Posterior vena cava (tissue), 2 donors: Measurements from ENCODE around the gene CRACDL. TPM values are rescaled to one million over a fixed set of nuclear protein-coding genes. Genes with fewer than 3 reads are reported as not detected.

Source experiments
- DNase-seq: peaks from one replicate; pipeline ENCODE4 v3.0.0-alpha.2; 2020; ENCODE audit warnings: low spot score
- intact Hi-C, 2 donors: fragments of 100-400 bp; cut with DNase I; formaldehyde crosslinking; loops; one replicate each; pipeline versions ENCODE4 v1.14.1 to v1.14.2; 2022 to 2023
- total RNA-seq, 2 donors: library from RNA; stranded (reverse); fragmentation: NEBNext Ultra II Directional; extraction: Animal tissue kit (Norgen Biotek cat#: 25700); gene quantifications; one replicate each; pipeline ENCODE4 v1.2.1, GENCODE V29; 2021
- donor health status: DM: yes; HTN: yes; CAD: no.
- donor health status: DM: yes; HTN: yes; CAD: no.

Gene CRACDL
- total RNA-seq, 2 donors from 2014 or later: 3.5 to 6.8 TPM

DNA sequence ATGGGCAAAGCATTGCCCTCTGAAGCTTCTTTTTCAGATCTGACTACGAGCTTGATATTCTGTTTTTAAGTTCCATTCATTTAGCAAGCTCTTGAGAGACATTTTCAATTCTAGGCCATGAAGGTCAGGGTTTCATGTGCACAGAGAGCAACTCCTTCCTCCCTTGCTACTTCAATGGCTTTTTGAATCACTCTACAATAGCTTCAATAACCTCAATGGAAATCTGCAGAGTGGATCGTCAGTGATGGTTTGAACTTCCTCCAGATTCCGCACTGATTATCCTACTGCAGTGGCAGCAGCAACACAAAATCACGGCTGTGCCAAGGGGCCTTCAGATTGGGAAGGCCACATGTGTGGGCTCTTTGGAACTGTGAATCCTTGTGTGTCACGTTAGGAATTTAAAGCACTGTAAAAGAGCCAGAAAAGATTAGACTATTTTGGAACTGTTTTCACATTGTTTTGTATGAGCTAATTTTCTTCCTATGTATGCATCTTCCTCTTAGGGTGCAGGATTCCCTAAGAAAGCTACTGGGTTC lies 116.7 kb downstream of the CRACDL start:
- intact Hi-C loops: no loop called here
- DNase-seq: no peak

DNA sequence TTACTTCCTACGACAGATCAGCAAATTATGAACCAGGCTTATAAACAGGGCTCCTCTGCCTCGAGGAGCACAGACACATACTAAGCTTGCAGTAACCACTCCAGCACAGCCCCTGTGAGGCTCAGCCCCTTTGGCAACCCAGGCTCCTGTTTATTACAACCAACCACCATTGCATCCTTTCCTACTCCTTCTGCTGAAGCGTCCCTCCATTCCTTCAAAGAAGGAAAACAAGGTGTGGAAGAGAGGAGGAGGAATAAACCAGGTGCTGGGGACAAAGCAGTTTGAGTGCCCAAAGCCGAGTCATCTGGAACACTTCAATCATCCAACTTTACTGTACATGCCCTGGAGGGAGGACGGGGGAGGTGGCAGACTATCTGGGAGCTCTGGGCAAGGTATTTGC lies 117.9 kb downstream of the CRACDL start:
- DNase-seq: no peak
- intact Hi-C loops: no loop called here

DNA sequence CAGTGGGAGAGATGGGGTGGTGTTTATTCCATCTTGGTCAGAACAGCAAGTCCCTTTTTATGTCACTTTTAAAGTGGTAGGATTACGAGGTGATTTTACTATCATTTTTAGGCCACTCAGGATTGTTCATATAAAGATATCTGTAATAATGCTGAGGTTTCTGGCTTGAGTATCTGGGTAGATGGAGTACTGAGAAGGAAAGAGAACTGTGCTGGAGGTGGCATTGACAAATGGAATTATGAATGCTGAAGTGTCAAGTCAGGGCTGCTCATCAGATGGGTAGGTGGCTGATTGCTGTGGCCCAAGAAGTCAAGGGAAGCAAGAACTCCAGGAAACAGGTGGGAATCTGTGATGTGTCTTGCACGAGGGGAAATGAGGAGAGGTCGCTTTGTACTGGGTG lies 119.7 kb downstream of the CRACDL start:
- intact Hi-C loops: no loop called here
- DNase-seq: no peak

DNA sequence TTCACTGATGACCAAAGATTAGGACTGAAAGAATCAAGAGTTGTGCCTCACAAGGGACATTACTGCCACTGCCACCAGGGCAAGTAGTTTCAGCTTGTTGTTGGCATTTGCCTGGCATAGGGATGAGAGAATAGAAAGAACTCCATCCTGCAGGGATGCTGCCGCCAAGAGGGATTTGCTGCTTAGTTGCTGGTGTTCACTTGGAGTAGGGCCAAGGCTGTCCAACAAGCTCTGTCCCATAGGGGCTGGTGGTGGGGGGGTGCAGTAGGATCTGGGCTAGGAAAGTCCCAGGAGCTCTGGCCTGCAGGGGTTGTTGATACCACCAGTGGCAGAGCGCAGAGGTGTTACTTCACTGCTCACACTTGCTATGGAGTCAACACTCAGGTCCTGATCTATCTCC lies 120.2 kb downstream of the CRACDL start:
- intact Hi-C loops: no loop called here
- no peak for DNase-seq

DNA sequence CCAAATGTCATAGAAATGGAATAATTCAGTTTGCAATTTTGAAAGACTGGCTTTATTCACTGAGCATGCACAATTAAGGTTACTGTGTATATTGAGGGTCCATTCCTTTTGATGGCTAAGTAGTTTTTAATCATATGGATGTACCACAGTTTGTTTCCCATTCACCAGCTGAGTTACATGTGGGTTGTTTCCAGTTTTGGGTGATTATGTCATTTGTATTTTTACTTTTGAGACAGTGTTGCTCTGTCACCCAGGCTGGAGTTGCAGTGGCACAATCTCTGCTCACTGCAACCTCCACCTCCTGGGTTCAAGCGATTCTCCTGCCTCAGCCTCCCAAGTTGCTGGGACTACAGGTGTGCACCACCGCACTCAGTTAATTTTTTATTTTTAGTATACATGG lies 124.3 kb downstream of the CRACDL start:
- DNase-seq: no peak
- intact Hi-C loops: no loop called here

DNA sequence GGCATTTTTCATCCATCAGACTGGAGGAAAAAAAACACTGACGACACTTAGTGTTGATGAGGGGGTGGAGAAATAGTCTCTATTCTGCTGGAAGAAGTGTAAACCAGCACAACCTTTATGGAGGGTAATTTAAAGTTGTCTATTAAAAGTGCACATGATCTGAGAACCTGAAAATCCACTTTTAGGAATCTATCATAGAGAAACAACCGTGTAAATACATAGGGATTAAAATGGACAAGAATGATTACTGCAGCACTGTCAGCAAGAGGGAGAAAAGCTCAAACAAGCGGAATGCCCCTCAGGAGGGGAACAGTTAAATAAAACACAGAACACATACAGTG lies 125.5 kb downstream of the CRACDL start:
- intact Hi-C loops: no loop called here
- no peak for DNase-seq

DNA sequence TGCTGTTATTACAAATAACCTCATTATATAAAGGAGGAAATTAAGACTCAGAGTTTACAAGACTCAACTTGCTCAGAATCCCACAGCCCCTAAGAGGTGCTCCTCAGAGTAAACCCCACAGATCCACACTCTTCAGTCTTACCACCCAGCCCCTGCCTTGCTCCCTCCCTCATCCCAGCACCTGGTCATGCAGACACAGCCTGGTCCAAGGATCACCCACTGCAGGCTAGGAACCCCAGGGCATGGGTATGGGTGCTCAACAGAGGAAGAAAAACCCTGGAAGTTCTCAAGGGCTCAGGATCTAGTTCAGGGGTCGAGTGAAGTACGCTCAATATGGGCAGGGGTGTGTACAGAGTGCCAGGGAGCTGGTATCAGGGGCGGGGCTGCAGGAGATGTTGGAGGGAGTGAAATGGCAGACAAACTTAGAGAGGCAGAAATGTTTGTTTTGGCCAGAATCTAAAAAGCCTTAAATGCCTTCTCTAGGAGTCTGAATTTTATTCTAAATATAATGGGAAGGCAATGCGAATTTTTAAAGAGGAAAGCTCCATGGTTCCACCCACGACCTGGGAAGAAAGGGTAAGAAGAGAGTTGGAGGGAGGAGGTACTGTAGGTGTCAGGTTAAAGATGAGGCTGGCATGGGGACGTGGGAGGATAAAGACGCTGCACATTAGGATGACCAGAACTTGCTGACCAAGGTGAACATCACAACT lies 126.0 kb downstream of the CRACDL start:
- intact Hi-C loops: no loop called here
- no peak for DNase-seq

DNA sequence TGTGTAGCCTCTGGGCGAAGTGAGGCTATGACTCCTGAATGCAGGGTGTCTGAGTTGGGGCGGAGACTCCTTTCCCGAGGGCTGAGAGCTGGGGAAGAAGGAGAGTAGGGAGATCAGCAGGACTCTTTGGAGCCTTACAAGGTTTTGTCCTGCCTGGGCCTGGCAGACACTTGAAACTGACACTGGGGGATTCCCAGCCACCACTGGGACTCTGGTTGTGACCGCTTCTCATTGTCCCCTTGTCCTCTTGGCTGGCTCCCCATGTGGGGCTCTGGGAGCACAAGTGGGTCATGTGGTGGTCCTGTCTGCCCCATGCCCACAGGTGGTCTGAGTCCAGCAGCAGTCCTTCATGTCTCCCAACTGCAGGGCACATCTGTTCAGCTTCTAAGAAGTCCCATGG lies 126.9 kb downstream of the CRACDL start:
- intact Hi-C loops: no loop called here
- DNase-seq: no peak

DNA sequence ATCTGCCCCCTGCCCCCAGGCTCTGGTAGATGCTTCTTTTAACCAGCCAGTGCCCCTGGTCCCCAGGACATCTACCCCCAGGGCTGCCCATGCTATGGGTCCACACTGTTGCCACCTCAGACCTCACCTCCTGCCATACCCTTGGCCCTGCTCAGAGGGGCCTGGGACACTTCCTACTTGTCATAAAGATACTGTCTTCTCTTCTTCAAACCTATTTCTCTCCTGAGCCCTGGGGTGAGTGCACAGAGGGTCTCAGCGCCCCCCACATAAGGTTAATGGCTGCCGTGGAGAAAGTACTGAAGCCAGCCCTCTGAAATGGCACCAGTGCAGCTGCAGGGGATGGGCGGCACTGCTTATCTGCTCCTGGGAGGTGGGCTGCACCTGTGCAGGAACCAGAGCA lies 127.5 kb downstream of the CRACDL start:
- intact Hi-C loops: no loop called here

DNA sequence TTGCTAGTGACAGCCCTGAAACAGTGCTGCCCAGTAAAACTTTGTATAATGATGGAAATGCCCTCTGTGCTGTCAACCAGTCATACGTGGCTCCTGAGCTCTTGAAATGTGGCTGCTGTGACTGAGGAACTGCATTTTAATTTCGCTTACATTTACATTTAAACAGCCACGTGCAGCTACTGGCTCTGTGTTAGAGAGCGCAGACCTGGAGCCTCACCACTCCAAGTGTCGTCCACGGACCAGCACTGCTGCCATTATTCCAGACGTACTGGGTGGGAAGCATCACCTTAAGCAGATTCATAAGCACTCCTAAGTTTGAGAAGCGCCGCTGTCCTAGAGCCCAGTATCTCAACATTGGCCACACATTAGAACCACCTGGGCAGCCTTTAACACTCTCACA lies 128.1 kb downstream of the CRACDL start:
- DNase-seq: no peak
- intact Hi-C loops: no loop called here

More for the DNA sequence above, 127.5 kb downstream of the CRACDL start:
- DNase-seq: no peak

DNA sequence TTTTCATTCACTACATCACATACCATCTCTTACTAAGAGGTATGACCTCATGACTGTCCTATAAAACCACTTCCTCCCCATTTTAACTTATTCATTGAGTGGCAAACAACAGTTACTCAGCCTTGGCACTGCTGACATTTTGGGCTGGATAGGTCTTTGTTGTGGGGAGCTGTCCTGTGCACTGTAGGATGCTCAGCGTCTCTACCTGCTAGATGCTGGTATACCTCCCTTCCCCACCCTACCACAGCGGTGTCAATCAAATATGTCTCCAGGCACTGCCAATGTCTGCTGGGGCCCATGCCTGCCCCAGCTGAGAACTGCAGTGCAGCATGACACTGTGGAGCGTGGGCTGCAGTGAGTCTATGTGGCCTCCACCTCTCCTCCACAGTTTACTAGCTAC lies 128.8 kb downstream of the CRACDL start:
- no peak for DNase-seq
- intact Hi-C loops: no loop called here

DNA sequence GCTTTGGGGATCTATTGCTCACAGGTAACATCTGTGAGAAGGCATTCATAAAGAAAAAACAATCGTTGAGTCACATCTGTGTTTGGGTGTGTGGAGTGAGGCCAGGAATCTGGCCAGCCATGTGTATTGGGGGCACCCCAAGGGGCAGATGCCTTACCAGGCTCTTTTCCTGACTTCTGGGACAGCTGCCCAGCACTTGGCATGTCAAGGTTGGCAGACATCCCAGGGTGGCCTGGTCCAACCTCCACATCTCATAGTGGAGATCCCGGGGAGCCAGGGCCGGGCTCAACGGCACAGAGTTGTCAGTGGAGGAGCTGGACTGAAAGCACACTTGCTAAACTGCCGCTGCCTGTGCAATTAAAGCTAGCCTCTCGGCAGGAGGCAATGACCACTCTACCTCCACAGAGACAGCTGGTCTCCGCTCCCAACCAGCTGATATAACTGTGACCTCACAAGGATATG lies 129.8 kb downstream of the CRACDL start:
- intact Hi-C loops: no loop called here
- DNase-seq: no peak

DNA sequence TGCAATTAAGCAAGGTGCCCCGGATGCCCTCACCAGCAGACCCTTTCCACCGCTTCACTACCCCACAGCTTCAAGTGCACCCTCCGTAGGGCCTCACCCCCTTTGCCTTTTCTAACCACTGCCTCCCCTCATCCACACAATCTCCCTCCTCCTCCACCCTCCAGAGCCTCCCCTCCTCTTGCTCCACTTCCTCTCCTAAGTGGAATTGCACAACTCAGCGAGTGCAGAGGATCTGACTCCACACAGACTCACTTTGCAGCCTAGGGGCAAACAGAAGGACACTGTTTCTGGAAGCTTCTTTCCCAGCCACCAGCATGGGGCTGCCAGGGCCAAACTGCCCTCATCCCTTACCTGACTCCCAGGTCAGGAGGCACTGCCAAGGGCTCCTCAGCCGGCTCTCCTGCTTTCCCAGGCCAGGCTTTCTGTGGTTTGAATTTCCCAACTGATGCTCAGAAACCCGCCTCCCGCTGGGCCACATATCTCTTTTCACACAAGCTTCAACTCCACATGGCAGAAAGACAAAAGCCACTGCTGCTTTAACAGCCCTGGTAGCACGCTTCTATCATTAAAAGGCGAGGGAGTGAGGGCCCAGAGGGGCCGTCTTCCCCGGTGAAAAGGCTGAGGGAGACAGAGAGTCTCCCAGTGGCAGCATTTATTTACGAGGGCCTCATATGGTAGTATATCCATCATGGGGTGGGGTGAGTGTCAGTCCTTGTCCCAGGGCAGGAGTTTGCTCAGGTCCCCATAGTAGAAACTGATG lies 130.4 kb downstream of the CRACDL start:
- intact Hi-C loops: no loop called here
- no peak for DNase-seq

DNA sequence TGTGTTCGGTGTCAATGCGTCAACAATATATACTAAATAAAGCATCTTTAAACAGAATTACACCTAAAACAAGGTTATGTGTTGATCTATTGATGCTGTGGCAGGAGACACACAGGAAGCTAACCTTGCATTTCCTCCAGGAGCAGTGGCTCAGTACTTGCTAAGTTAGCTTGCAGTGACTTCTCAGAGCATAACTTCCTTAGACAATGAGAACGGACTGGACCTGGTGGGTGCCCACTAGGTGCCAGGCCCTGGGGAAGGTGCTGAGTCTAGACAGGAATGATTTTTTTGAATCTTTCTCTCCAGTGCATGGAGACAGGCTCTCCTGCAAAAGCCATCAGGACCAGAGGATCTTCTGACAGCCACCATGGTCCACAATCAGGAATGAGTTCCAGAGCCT lies 131.3 kb downstream of the CRACDL start:
- DNase-seq: no peak
- intact Hi-C loops: no loop called here

DNA sequence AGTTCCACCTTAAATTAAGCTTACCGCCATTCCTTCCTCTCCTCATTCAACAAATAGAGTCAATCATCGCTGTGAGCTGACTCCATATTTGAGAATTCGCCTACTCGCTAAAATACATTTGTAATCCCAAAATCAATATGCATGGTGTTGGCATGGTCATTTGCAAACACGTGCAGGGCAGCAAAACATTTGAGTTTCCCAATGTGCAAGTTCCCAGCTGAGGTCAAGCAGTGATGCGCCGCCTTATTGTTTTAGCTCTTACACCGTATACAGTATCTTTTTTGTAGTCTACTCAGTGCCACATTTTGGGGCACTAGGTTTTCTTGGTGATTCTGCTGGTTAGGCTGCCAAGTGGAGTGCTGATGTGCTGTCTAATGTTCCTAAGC lies 131.8 kb downstream of the CRACDL start:
- DNase-seq: no peak
- intact Hi-C loops: no loop called here

DNA sequence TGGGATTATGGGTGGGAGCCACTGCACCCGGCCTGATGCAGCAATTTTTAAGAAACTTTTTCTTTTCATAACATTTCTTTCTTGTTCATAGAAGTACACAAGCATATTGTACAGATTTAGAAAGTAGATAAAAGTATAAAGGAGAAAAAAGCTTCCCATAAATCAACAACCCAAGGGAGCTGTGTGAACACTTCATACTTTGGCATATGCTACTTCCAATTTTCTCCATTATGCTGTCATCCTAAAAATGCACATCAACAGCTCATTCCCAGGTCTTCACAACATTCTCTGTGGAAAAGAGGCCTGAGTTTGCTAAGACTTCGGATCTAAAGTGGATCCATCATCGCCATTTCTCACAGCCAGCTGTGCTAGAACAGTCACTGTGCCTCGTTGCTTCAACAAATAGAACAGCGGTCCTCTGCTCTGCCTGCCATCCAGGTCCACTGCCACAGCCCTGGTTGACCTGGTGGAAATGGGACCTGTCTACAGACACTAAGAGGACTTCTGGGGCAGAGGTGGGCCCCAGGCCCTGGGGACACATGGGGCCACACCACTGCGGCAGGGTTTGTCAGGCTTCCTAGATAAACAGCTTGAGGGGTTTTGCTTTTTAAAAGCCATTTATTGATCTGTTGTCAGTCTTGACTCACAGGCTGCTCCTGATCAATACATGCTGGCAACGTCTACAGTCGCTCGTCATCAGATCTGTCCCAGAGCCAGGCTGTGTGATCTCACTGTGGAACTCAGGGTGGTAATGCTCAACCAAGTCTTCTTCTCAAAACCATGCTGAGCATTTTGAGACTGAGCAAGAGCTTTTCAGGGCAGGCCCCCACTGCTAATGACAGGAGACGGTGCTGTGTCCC lies 132.4 kb downstream of the CRACDL start:
- intact Hi-C loops: no loop called here
- no peak for DNase-seq

DNA sequence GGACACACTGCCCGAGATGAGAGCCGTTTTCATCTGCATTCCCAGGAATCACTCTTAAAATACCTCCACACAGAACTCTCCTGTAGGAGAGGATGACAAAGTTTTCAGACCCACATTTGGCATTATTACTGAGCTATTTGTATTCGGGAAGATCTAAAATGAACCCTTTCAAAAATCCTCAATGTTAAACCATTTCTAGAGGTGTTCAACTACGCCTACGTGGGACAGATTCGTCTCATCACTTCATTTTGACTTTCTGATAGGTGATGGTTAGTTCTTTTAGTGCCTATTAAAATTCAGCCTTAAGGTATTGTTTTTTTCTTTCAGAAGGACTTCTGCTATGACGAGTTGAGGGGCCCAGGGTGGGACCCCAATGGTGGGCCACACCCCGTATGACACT lies 133.7 kb downstream of the CRACDL start:
- DNase-seq: no peak
- intact Hi-C loops: no loop called here

DNA sequence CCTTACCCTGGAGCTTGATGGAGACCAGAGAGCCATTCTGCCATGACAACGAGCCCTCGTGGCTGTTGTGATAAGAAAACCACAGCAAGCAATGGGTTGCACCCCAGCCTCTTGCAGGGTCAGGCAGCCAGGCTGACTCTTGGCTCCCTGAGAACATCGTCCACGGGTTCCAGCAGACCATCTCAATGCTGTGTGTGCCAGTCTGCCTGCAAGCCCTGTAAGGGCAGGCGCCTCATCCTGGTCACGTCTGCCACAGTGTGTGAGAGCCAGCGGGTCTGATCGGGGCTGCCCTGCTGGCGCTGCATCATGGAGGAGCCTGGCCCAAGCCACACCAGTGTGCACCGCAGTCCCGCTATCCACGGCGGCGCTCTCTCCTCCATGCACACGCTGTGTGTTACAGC lies 134.1 kb downstream of the CRACDL start:
- intact Hi-C loops: no loop called here
- DNase-seq: no peak

DNA sequence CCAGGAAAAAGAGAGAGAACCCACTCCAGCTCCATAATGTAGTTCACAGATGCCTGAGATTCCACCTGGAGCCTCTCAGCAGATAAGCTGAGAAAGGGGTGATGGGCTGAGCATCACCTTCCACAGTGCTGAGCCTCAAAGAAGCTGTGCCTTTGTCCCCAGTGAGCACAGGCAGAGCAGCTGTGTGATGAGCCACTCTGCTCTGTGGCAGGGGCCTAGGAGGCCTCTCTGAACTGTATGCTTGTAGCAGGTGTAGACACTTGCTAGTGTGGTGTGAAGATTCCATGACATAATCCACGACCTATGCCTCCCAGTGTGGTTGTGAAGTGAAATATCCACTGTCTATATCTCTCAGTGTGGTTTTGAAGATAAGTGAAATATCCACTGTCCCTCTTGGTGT lies 134.7 kb downstream of the CRACDL start:
- intact Hi-C loops: no loop called here
- DNase-seq: no peak
